ENCODE data around the gene ARHGEF3.
A peak's percentile ranks its signal among the peaks of the same experiment; 100 is the strongest.

Gene ARHGEF3, protein sequence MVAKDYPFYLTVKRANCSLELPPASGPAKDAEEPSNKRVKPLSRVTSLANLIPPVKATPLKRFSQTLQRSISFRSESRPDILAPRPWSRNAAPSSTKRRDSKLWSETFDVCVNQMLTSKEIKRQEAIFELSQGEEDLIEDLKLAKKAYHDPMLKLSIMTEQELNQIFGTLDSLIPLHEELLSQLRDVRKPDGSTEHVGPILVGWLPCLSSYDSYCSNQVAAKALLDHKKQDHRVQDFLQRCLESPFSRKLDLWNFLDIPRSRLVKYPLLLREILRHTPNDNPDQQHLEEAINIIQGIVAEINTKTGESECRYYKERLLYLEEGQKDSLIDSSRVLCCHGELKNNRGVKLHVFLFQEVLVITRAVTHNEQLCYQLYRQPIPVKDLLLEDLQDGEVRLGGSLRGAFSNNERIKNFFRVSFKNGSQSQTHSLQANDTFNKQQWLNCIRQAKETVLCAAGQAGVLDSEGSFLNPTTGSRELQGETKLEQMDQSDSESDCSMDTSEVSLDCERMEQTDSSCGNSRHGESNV

DNA sequence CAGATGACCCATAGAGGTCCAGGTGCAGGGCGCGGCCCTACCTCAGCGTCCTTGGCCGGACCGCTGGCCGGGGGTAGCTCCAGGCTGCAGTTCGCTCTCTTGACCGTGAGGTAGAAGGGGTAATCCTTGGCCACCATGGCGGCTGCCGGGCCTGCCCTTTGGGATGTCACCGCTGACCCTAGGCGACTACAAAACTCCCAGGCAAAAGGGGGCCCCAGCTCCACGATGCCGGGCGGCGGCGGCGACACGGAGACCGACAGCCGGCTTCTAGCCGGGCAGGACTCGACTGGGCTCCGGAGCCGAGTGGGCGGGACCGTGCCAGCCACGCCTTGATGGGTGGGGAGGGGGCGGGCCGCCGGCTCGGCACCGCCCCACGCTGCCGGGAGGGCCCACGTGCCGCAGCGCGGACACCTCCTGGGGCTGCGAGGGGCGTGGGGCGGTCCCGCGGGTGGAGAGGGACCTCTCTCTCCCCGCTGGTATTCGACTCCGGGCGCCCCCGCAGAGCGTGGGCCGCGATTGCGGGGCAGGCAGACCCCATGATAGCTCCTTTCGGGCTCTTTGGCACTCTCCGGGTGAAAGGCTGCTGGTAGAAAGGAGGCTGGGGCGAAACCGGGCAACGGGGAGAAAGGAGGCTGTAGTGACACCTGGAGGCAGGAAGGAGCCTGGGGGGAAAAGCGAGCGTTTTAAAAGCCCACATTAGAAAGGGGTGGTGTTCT is at the start of gene ARHGEF3:
TSS of gene ARHGEF3 (minus strand) at position 288 of the 716 bp plus-strand sequence. CDS start at position 137, 151 bp downstream.
- in situ Hi-C loops (cut with MboI; ENCODE audit: low pct_unique_long_range_greater_than_20kb, low sequenced_read_pairs) = no loop called here
- DNase-seq = peak; percentile 87

DNA sequence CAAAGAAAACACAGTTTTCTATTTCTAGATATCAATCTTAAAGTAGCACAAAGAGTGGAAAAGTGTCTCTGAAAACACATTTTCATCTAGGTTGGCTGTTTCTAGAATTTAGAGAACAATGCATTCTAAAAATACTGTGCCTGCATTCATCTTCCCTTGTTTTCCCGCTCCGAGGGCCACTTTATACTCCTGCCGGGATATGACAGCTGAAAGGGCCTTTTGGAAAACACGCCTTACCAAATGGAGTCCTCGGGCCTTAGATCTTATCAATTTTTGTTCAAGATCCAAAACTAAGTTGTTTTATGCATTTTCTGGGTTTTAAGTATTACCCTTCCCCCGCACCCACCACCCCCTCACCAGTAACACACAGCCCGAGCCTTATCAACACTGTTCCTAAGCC is 47.9 kb upstream of the ARHGEF3 start:
- in situ Hi-C loops (cut with MboI; ENCODE audit: low pct_unique_long_range_greater_than_20kb, low sequenced_read_pairs) = no loop called here
- DNase-seq = no peak

DNA sequence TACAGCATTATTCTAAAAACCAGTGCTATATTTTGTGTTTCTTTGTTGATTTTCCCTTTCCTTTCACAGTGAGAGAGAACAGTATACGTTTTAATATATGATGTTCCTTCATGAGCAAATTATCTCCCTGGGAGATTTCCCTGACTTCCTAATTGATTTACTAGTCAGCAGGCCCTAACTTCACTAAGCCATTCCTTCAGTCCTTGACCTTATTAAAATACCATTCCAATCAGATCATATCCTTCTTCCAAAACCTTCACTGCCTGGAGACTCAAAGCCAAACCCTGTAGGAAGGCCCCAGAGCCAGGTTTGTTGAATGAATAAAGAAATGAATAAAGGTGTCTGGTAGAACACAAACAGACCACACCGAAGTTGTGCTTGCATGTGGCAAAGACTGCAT is 43.8 kb upstream of the ARHGEF3 start:
- in situ Hi-C loops (cut with MboI; ENCODE audit: low pct_unique_long_range_greater_than_20kb, low sequenced_read_pairs) = no loop called here
- DNase-seq = no peak

DNA sequence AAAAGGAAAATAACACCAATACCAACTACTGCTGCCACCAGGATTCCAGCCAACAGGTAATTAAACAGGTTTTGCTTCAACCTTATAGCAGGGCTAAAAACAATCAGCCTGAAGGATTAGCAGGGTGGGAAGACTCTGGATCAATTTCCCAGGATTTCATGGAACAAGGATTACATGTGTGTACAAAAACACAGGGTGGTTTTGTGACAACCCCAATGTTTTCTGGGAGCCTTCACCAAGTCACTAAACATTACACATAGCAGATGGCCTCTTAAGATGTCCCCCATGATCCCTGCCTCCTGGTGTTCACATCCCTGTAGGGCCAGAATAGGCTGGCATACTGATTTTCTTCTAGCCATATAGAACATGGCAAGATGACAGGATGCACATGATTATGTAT is 42.8 kb upstream of the ARHGEF3 start:
- in situ Hi-C loops (cut with MboI; ENCODE audit: low pct_unique_long_range_greater_than_20kb, low sequenced_read_pairs) = no loop called here

DNA sequence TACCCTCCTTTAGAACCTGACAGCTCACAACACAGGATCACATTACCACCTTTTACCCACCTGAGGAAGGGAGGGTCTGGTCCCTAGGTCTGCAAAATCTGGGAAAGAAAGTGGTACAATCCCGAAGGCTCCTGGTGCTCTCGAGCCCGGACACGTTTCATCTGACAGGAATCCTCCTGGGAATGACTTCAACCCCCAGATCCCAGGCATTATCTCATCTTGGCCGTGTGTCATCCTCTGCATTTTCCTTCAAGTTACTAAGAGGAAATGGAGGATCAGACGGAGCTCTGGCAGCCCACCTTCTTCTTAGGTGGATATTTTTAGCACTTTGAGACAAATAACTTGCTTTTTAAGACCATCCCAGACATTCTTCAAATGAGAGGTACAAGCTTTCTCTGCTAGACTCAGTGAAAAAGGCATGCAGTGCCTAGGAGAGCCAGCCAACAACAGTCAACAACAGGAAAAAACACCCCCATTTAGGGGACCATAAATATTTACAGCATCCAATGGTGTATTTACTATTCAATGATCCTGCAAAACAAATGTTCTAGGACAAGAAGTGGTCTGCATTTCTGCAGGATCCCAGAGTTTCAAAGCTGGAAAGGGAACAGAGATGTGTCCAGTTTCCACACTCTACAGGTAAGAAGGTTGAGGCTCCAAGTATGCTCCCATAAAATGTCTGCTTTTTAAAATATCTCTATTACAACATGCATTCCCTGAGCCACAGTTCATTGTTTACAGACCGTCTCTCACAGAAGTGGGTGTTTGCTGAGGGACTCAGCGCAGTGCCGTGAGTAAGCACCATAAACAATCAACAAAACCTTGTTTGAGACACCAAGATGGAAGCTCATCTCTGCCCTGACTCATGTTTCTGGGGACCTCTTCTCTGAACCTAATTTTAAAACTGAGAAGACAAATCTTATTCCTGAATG is 38.3 kb upstream of the ARHGEF3 start:
- no peak for DNase-seq
- in situ Hi-C loops (cut with MboI; ENCODE audit: low pct_unique_long_range_greater_than_20kb, low sequenced_read_pairs) = no loop called here

More for the DNA sequence above, 42.8 kb upstream of the ARHGEF3 start:
- no peak for DNase-seq

DNA sequence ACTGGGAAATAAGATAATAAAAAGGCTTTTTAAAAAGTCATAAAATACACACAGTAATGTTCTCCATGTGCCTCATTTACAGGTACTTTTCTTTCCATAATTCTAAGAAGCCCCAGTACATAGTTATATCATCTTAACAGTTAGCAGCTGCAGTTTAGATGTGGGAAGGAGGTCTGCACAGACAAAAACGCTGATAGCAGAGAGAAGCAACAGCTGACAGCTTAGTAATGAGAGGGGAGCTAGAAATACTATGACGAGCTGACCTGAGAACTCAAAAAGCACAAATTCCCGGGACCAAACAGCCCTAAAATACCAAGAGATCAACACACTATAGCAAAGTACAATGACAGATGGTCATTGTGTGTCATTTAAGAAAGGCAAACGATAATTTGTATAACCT is 36.7 kb upstream of the ARHGEF3 start:
- no peak for DNase-seq
- in situ Hi-C loops (cut with MboI; ENCODE audit: low pct_unique_long_range_greater_than_20kb, low sequenced_read_pairs) = no loop called here

DNA sequence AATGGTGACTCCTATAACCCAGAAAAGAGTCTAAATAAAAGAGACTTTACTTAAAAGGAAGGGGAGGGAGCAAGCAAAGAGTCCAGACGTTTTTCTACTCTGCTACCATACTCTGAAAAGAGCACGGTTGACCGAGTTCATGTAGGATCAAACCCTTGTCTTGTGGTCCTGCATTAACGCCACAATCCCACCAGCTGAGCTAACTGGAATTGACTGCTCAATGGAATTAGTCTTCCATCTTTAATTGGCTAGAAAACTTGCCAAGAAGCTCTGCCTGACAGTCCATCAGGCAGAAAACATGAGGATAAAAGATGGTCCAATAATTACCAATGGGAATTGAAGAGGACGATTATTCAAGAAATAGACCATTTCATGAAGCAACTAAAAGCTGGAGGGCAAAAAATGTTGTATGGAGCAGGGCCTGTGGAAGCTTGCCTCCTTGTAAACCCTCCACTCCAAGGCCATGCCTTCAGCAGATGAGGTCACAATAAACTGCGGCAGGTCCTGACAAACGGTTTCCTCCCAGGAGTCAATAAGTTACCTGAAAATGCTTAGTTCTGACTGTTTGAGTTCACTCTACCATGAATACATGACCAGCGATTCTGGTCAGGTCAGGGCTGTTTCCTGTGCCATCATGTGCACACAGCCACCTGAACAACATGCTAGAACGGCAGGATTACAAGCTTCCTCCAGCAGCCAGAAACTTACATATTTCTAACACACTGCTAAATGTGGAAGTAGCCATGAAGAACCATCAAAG is 35.6 kb upstream of the ARHGEF3 start:
- peak; percentile 50 for DNase-seq
- in situ Hi-C loops (cut with MboI; ENCODE audit: low pct_unique_long_range_greater_than_20kb, low sequenced_read_pairs) = no loop called here

DNA sequence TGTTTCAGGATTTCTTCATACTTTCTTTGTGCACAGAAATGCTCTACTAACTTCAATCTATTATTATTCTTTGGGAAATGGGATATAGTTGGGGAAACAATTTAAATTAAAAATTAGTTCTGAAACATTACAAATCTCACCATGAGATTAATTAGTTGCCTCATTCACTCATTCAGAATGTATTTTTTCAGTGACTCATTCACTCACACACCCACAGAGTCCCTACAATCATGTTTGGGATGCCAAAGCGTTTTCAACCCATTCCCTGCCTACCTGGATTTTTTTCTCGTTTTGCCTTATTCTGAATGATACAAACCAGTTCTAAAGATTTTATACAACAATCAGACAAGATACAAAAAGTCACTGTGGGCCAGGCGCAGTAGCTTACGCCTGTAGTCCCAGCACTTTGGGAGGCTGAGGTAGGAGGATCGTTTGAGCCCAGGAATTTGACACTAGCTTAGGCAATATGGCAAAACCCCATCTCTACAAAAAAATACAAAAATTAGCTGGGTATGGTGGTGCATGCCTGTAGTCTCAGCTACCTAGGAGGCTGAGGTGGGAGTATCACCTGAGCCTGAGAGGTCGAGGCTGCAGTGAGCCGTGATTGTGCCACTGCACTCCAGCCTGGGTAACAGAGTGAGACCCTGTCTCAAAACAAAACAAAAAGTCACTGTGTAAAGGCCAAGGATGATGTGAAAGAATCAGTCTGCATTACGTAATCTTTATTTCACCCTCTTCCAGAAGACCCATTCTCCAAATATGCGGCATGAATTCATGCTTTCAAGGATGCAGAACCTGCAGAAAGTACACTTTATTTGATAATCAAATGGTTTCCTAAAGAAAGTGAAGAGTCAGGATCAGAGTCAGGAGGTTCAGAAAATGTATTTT is 34.8 kb upstream of the ARHGEF3 start:
- no peak for DNase-seq
- in situ Hi-C loops (cut with MboI; ENCODE audit: low pct_unique_long_range_greater_than_20kb, low sequenced_read_pairs) = no loop called here

DNA sequence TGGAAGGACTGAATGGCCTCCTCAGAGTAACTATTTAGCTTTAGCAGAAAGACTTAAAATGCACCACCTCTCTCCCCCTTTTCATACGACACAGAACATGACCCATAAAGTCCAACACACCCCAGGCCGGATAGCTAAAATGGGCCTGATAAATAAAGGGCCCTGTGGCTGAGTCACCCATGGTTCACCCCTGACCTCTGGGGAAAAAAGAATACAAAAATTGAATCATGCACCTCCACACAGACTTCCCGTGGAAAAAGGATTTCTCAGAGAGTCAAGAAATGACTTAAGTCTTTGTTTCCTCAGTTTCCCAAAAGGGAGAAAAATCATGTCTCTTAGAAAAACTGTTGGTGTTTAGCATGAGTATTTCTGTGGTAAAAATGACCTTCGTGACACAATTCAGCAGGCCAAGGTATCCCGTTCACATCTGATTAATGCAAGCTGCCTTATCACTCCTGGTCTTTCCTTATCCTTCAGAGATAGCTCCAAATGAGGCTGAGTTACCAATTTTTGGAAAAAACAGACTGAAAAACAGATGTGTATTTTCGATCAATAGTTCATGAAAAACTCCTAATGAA is 34.0 kb upstream of the ARHGEF3 start:
- in situ Hi-C loops (cut with MboI; ENCODE audit: low pct_unique_long_range_greater_than_20kb, low sequenced_read_pairs) = no loop called here
- no peak for DNase-seq

DNA sequence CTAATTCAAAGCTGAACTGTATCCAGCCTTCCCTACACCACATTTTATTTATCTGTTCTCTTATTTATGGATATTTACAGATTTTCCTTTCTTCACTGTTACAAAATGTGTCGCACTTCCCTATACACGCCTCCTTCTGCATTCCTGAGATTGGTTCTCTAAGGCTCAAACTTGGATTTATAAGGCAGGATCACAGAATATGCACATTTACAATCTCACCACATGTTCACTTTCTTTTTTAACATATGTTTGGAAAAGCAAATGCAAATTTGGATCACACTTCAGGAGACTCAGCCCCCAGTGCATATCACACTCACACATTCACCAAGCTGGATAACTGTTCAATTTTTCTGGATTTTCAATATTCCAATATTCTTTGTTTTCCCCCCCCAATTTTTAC is 31.8 kb upstream of the ARHGEF3 start:
- in situ Hi-C loops (cut with MboI; ENCODE audit: low pct_unique_long_range_greater_than_20kb, low sequenced_read_pairs) = no loop called here
- no peak for DNase-seq

DNA sequence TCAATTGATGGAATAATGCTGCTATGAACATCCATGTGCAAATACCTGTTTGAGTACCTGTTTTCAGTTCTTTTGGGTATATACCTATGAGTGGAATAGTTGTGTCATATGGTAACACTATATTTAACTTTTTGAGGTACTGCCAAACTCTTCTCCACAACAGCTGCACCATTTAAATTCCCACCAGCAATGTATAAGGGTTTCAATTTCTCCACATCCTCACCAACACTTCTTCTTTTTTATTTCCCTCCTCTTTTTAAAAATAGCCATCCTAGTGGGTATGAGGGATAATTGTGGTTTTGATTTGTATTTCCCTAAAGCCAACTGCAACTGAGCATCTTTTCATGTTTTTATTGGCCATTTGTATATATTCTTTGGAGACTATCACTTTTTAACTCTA is 31.3 kb upstream of the ARHGEF3 start:
- DNase-seq = peak; percentile 77
- in situ Hi-C loops (cut with MboI; ENCODE audit: low pct_unique_long_range_greater_than_20kb, low sequenced_read_pairs) = no loop called here

DNA sequence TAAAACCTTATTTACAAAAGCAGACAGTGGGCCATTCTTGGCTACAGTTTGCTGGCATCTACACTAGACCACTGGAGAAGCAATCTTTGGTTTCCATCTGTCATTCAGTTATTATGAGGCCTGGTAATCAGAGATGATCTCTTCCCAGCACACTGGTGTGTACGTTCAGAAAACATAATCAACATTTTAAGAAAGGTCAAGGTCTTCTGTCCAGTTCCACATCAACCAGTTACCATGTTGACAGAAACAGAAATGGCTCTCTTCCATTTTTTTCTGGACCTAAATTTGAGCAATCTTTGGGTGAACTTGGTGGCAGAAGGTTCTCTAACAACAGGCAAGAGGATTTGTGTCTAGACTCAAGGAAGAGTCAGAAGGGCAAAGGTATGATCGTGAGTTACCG is 29.8 kb upstream of the ARHGEF3 start:
- no peak for DNase-seq

DNA sequence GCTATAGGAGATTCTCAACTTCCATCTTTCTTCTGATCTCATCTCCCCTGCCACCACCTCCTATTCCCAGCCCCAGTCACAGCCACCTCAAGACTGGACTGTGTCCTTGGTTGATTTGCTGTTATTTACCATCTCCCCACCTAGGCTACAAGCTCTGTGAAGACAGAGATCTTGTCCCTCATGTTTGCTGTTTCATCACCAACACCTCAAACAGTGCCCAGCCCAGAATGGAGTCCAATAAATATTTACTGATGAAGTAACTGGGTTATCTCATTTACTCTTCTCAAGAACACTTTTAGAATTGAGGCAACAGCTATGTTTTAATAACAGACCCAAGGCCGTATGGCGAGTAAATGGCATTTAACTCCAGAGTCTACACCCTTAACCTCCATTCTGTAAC is 29.1 kb upstream of the ARHGEF3 start:
- no peak for DNase-seq
- in situ Hi-C loops (cut with MboI; ENCODE audit: low pct_unique_long_range_greater_than_20kb, low sequenced_read_pairs) = no loop called here

More for the DNA sequence above, 29.8 kb upstream of the ARHGEF3 start:
- in situ Hi-C loops (cut with MboI; ENCODE audit: low pct_unique_long_range_greater_than_20kb, low sequenced_read_pairs) = no loop called here

DNA sequence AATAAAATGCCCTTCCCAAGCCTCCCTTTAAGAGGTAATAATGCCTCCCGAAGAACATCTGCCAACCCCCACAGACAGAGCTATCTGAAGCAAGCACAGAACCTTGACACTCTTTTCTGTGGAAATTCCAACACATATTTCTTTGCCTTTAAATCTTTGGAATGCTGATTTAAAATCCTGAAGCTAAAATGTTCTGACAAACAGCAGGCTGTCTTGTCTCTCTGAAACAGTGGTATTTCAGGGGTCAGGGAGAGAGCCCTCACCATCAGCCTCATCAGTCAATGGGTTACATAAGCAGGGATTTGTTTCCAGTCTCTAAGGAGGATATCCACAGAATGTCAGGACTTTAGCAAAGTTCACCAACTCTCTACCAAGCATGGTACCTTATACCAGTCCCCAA is 27.8 kb upstream of the ARHGEF3 start:
- DNase-seq = no peak
- in situ Hi-C loops (cut with MboI; ENCODE audit: low pct_unique_long_range_greater_than_20kb, low sequenced_read_pairs) = no loop called here

DNA sequence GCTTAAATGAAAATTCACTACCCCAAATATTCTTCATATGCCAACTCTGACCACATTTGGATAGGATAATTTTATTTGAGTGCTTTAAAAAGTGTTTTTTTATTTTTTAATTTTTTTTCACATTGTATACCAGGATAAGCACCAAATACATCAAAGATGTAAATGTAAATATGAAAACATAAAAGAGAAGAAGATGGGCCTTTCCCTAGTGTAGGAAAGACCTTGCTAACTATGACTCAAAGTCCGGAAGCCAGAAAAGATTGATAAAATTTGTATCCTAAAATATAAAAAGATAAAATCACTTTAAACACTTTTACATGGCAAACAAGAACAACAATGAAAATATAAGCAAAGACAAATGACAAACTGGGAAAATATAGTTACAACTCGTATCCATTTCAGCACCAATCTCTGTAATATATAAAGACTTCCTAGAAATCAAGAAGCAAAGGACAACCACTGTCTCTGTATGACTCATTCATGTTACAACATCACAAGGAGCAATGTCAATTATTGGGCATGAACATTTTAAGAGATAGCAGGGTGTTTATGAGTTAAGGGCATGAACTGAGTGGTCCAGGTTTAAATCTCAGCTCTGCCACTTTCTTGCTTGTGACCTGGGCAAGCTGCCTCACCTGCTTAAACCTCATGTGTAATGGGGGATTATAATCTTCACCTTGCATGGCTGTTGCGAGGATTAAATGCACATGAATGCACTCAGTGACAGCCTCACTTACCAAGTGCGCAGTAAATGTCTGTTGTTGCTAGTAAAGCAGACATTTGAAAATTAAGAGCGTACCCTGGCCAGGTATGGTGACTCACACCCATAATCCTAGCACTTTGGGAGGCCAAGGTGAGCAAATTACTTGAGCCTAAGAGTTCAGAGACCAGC is 25.3 kb upstream of the ARHGEF3 start:
- peak; percentile 32 for DNase-seq
- in situ Hi-C loops (cut with MboI; ENCODE audit: low pct_unique_long_range_greater_than_20kb, low sequenced_read_pairs) = no loop called here

DNA sequence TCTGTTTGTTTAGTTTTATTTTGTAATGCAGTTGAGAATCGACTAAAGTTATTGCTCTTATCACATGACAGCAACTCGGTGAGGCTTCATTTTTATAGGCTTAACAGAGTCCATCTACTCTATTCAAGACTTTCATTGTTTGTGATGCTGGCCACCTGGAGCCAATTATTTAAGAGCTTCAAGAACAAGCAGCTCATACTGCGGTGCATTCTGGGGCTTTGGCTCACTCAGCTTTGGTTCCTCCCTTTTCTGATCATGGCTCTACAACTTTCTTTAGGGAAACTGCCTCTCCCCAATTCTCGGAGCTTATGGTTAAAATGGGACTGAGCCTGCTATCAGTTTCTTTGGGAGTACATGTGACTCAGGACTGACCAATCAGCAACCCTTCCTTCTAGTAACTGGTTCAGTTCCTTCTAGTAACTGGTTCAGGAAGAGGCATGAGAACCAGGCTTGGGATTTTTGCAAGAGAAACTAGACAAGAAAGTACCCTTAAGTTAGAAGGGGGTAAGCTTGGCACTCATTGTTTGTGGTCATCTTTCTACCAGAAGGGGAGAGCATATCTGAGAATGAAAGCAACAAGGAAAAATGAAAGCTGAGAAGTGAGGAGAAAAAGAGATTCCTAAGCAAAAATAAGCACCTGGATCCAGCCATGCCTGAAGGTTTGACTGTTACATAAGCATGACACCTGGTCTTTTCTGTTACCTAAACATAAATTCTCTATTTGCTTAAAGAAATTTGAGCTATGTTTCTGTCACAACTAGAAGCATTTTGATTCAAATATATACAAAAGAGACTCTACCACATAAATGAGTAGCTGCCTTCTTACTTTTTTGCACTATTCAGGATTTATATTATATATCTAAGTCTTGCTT is 24.1 kb upstream of the ARHGEF3 start:
- in situ Hi-C loops (cut with MboI; ENCODE audit: low pct_unique_long_range_greater_than_20kb, low sequenced_read_pairs) = no loop called here
- no peak for DNase-seq
